ENCODE results near the gene KLHL3. TPM values are rescaled to one million over a fixed set of nuclear protein-coding genes. Genes with fewer than 3 reads are reported as not detected.

KLHL3 gene
- total RNA-seq, 4 donors from 2014 or later, result 1.8 to 9.8 (median 4.0) TPM

DNA sequence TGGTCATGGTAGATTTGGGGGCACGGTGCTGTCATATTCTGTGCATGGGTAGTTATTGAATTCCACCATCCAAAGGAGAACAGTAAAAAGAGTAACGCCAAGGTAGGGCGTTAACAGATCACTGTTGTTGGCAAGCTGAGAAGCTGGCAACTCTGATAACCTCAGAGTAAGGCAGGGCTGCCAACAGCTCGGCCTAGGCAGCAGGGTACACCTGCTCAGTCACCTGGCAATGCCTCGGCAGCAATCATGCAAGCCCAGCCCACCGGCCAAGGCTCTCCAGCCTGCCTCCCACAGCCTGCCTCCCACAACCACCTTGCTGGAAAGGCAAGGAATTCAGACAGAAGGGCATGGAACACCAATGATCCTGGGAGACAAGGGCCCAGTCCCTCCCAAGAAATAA is 63.9 kb downstream of the KLHL3 start:
- TF ChIP-seq, protein P1, sequence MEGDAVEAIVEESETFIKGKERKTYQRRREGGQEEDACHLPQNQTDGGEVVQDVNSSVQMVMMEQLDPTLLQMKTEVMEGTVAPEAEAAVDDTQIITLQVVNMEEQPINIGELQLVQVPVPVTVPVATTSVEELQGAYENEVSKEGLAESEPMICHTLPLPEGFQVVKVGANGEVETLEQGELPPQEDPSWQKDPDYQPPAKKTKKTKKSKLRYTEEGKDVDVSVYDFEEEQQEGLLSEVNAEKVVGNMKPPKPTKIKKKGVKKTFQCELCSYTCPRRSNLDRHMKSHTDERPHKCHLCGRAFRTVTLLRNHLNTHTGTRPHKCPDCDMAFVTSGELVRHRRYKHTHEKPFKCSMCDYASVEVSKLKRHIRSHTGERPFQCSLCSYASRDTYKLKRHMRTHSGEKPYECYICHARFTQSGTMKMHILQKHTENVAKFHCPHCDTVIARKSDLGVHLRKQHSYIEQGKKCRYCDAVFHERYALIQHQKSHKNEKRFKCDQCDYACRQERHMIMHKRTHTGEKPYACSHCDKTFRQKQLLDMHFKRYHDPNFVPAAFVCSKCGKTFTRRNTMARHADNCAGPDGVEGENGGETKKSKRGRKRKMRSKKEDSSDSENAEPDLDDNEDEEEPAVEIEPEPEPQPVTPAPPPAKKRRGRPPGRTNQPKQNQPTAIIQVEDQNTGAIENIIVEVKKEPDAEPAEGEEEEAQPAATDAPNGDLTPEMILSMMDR (IDR thresholded peaks at IDR 0.05), result no peak
- DNase-seq (ENCODE audit: low spot score) (no peak), ATAC-seq (ENCODE audit: low FRiP score) (no peak)

DNA sequence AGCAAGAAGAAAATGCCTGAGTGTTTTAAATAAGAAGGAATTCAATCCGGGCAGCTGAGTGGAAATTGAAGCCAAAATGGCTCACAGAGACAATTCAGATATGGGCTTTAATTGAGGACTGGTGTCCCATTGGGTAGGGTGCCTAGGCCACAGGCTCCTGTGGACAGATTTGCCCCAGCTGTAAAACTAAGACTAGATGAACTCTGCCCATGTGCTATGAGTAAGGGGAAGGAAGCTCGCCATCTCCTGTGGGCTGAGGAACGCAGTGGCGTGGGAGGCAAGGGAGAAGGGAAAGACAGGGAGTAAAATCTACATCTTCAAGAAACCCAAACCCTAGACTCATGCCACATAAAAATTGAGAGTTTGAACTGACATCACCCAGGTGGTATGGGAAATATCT is 66.1 kb downstream of the KLHL3 start:
- no peak for DNase-seq (ENCODE audit: low spot score)
- TF ChIP-seq, protein P1 (IDR thresholded peaks at IDR 0.05), result no peak
- no peak for ATAC-seq (ENCODE audit: low FRiP score)

DNA sequence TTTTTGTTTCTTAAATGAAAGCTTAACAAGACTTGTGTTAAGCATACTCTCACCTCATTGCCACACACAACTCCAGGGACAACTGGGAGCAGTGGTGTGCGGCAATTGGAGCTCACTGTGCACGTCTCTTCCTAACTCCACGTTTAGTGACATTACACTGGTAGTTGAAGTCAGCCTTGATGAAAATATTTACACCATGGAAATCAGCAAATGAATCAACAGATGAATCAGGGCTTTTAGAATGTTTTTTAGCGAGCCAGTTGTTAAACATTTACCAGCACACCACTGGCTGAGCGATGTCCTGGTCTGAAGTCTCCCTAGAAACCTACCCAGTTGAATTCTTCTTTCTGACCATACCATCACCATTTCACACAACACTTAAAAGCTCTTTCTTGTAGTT is 67.3 kb downstream of the KLHL3 start:
- ATAC-seq (ENCODE audit: low FRiP score) (no peak), DNase-seq (ENCODE audit: low spot score) (no peak)
- TF ChIP-seq, protein P1 (IDR thresholded peaks at IDR 0.05), result no peak

DNA sequence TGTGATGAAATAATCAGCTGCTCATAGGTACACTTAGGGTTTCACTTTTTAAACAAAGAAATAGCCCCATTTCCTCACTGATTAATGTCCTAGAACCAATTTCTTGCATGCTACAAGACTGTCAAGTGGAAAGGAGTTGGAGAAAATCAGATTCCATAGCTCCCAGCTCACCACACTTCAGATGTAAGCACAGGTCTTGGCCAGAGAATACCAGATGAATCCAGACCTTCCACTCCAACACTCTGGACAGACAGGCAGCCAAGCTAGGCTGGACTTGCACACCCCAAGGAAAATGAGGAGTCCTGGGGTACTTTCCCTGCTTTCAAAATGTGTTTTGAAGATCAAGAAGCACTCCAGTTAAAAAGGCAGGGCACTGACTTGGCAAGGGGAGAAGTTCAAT is 68.5 kb downstream of the KLHL3 start:
- ATAC-seq (ENCODE audit: low FRiP score), result no peak
- TF ChIP-seq, protein P1 (IDR thresholded peaks at IDR 0.05), result no peak
- no peak for DNase-seq (ENCODE audit: low spot score)

DNA sequence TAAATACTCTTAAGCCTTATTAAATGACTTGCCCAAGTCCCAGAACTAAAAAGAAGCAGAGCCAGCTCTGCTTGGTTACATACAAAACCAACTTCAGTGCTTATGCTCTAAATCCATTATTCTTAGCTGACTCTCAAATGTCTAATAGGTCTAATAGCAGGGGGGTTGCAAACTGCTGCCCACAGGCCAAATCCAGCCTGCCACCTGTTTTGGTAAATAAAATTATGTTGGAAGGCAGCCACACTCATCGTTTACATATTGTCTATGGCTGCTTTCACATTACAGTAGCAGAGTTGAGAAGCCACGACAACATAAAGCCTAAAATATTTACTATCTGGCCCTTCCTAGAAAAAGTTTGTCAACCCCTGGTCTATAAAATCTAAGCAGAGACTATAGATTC is 69.0 kb downstream of the KLHL3 start:
- TF ChIP-seq, protein P1 (IDR thresholded peaks at IDR 0.05), result no peak
- ATAC-seq (ENCODE audit: low FRiP score) (no peak), DNase-seq (ENCODE audit: low spot score) (no peak)

DNA sequence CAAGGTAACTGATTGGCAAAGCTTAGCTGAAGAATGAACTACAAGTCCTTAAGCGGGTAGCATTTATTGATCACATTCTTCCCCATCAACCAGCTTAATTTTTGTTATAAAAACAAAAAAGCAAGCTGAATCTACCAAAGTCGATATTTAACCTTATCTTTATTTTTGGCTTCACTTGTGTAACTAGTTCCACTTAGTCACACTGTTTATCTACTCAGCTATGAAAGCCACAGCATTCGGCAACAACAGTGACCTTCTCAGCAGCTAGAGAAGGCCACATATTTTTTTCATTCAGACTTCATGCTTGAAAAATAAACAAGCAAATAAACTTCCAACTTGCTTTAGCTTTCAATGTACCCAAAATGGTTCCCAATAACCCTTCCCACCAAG is 69.4 kb downstream of the KLHL3 start:
- TF ChIP-seq, protein P1 (IDR thresholded peaks at IDR 0.05), result no peak
- DNase-seq (ENCODE audit: low spot score) (no peak), ATAC-seq (ENCODE audit: low FRiP score) (no peak)

DNA sequence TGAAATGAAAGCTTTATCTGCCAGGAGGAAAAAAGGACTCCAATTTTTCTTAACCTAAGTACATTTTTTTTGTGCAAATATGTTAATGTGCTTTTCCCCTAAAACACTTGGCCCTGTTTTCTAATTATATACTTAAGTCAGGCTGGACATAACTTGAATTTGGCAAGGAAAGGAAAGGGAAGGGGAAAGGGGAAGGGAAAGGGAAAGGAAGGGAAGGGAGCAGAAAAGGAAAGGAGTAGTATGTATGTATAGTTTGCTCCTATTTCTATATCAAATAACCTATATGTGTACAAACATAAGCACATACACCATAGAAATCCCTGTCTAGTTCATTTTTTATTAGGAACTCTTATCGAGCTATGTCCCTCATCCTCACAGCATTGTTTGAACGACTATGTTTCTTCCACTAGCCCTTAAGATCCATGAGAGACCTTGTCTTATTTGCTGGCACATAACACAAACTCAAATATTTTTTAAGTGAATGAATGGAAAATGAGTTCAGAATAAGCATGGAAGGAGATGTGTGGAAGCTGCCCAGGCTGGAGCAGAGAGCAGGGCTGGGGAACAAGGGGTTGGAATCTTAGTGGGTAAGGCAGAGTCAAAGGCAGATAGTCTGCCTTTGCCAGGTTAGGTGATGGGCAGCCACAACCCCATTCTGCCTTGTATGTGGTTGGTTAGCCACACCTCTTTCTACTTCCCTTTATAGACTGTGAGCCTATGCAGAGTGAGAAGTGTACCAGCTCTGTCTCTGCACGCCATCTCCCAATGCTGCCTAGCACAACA is 70.0 kb downstream of the KLHL3 start:
- ATAC-seq (ENCODE audit: low FRiP score) (no peak), DNase-seq (ENCODE audit: low spot score) (no peak)
- TF ChIP-seq, protein P1 (IDR thresholded peaks at IDR 0.05), result no peak

Data from omental fat pad (tissue), 4 donors.